HG03521 (cell line): ENCODE measurements around the gene LYPD6B.

Source experiments
- ATAC-seq: cut with Tn5 transposase; IDR thresholded peaks from one replicate; pipeline ENCODE4 v1.9.1; 2021; ENCODE audit warnings: mild to moderate bottlenecking, moderate library complexity; ENCODE audit not compliant: unreplicated experiment

Gene LYPD6B

GRCh38 chr2:149101818-149102217 lies 63.3 kb downstream of the LYPD6B start:
- no peak for ATAC-seq

- no peak for ATAC-seq
Measured at GRCh38 chr2:149103081-149103620, 64.7 kb downstream of the LYPD6B start.

GRCh38 chr2:149104221-149104620 lies 65.7 kb downstream of the LYPD6B start:
- ATAC-seq = no peak

- ATAC-seq = no peak
Measured at GRCh38 chr2:149112068-149112467, 73.6 kb downstream of the LYPD6B start.

- no peak for ATAC-seq
Measured at GRCh38 chr2:149112713-149113112, 74.2 kb downstream of the LYPD6B start.

DNA sequence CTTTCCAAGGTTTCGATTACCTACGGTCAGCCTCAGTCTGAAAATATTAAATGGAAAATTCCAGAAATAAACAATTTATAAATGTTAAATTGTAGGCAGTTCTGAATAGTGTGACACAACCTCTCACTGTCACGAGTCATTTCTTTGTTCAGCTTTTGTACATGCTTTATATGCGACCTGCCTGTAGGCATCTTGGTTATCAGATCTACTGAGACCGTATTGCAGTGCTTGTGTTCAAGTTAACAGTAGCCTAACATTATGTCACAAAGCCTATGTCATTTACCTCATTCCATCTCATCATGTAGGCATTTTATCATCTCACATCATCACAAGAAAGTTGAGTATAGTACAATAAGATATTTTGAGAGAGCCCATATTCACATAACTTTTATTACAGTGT lies 77.3 kb downstream of the LYPD6B start:
- no peak for ATAC-seq

DNA sequence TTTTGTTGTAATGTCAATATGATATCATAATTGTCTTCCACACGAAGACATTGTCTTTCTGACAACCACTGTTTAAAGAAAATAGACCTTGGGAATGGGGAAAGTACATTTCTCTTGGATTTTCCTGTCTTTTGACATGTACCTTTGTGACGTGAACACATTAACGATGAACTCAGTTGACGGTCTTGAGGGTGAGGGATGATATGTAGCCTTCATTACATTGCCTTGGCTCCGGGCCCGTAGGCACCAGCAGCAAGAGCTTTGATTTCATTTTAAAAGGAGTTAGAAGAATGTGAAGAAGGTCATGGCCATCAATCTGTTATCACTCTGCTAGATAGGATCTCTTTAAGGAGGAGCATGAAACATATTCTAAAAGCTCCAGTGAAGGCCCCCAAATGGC lies 80.9 kb downstream of the LYPD6B start:
- no peak for ATAC-seq

GRCh38 chr2:149122516-149122915 lies 84.0 kb downstream of the LYPD6B start:
- ATAC-seq = no peak

GRCh38 chr2:149125031-149125725 lies 86.7 kb downstream of the LYPD6B start:
- ATAC-seq = no peak

DNA sequence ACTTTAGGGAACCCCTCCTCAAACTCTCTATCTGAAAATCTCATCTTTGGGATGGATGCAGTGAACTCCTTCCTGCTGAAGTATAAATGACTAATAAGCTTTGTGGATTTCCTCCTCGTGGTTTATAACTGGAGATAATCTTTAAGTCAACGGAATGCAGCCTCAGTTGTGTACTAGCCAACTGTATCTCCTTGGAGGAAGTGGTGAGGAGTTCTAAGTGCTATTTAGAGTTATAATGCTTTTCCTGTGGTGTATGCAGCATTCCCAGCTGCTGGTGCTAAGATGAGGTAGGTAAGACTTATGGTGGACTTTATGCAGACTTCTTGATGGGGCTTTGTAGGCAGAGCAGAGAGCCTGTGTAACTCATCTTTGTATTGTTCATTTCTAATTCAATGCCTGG lies 90.9 kb downstream of the LYPD6B start:
- ATAC-seq = no peak

DNA sequence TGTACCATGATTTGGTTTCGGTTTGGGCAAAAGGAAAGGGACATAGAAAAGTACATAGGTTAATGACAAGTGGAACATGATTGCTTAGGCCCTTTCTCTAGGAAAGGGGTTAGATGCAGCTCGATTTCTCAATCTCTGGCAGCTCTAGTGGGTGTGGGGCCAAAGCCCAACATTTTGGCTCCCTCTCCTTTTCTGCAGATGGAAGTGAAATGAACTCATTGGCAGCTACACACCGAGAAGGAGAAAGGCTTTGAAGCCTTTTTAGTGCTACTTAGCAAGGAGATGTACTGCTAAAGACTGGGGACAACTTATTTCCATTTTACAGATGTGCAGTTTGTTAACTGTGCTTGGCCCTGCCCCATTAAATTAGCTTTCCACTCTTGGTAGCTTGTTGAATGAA lies 93.8 kb downstream of the LYPD6B start:
- ATAC-seq = no peak

- ATAC-seq = no peak
Measured at GRCh38 chr2:149132901-149133300, 94.4 kb downstream of the LYPD6B start.

- no peak for ATAC-seq
Measured at GRCh38 chr2:149134335-149134923, 95.9 kb downstream of the LYPD6B start.

DNA sequence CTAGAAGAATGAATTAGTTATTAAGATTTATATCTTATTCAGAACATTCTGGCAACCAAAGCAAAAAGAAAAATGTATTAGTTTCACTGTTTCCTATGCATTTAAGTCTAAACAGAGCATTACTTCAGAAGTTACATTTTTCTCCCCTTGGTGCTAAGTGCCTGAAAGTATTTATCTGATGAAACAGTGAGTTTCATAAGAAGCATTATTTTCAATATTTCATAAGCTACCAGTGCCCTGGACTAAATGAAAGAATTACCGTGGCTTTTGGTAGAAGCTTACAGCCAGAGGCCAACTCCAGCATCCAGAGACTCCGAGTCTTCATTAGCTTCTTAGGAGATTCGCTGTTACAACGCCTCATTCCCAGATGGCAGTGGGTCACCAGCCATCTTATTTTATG lies 97.6 kb downstream of the LYPD6B start:
- no peak for ATAC-seq

DNA sequence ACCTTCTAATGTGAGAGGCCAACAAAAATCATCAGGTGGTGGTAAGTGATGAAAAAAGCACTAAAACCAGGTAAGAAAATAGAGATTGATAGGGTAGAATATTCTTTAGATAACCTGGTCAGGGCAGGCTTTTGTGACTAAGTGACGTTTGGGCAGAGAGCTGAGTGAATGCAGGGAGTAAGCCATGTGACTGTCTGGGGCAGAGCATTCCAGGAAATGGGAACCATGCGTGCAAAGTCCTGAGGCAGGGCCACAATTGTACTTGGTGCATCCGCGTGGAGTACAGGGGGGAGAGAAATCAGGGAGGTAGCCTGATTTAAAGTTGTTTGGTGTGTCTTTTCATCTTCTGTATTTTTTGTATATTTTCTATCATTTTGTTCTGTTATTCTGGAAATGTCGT lies 102.5 kb downstream of the LYPD6B start:
- ATAC-seq = no peak

- no peak for ATAC-seq
Measured at GRCh38 chr2:149143734-149144133, 105.2 kb downstream of the LYPD6B start.

- no peak for ATAC-seq
Measured at GRCh38 chr2:149145314-149146295, 107.1 kb downstream of the LYPD6B start.

DNA sequence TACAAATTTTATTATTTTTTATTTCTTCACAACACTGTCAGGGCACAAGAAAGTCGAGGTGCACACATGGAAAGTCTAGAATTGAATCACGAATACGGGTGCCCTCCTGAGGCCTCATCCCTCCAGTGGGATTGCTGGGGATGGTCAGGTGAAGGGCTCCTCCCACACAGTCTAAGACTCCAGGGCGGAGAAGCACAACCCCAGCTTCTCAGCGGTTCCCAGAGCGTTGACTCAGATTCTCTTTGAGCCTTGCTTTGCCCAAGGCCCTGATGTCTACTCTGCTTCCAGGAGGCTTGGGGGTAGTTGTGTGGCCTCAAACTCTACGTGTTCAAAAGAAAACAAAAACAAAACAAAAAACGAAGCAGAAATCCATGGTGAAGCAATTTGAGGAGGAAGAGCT lies 108.4 kb downstream of the LYPD6B start:
- ATAC-seq = no peak

GRCh38 chr2:149148194-149149006 lies 109.9 kb downstream of the LYPD6B start:
- no peak for ATAC-seq

GRCh38 chr2:149149007-149149297 lies 110.5 kb downstream of the LYPD6B start:
- no peak for ATAC-seq

DNA sequence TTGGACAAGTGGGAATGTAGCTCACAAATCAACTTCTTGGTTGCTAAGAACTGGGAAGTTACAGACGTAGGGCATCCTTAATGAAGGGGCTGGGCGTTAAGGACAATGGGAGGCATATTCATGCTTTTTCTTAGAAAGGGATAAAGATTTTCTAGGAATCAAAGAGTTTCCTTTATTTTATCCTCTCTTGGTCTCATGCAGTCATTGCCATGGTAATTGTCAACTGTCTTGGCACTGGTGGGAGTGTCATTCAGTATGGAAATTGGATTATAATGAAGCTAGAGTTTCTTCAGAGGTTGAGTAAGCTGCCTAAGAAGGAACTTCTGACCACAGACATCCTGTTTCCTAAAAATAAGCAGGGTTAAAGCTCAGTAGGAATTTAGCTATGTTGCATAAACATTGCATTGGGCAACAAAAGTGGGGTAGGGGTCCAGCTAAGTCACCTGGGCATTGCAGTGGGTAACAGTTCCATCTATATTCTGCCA lies 114.0 kb downstream of the LYPD6B start:
- no peak for ATAC-seq
